Neuronal stem cell (in vitro differentiated cells): ENCODE results near the gene TRNP1.

Source experiments
- DNase-seq: peaks from one replicate; pipeline ENCODE4 v3.0.0-alpha.2; 2013; ENCODE audit warnings: low spot score
- H2AFZ ChIP-seq: one replicate; pipeline ENCODE4 v1.6.1; 2013; ENCODE audit warnings: mild to moderate bottlenecking, low read length, inconsistent platforms
- H2AK5ac ChIP-seq: 2 replicates; pipeline ENCODE4 v1.6.1; 2013; ENCODE audit warnings: low read depth, mild to moderate bottlenecking, inconsistent platforms, low read length, moderate library complexity, mixed read lengths
- H2BK120ac ChIP-seq: 2 replicates; pipeline ENCODE4 v1.6.1; 2013; ENCODE audit warnings: low read depth, mild to moderate bottlenecking, inconsistent platforms, low read length, moderate library complexity, mixed read lengths
- H2BK12ac ChIP-seq: one replicate; pipeline ENCODE4 v1.6.1; 2013; ENCODE audit warnings: low read length, inconsistent platforms
- H2BK15ac ChIP-seq: 2 replicates; pipeline ENCODE4 v1.6.1; 2013; ENCODE audit warnings: mild to moderate bottlenecking, low read length, inconsistent platforms, mixed read lengths
- H2BK5ac ChIP-seq: one replicate; pipeline ENCODE4 v1.6.1; 2013; ENCODE audit warnings: inconsistent platforms, mild to moderate bottlenecking, low read length, moderate library complexity
- H3K14ac ChIP-seq: one replicate; pipeline ENCODE4 v1.6.1; 2013; ENCODE audit warnings: low read length, inconsistent platforms
- H3K18ac ChIP-seq: 2 replicates; pipeline ENCODE4 v1.6.1; 2013; ENCODE audit warnings: low read length, inconsistent platforms
- H3K23ac ChIP-seq: 2 replicates; pipeline ENCODE4 v1.6.1; 2013; ENCODE audit warnings: low read depth, mild to moderate bottlenecking, mixed read lengths, low read length, inconsistent platforms; ENCODE audit not compliant: poor library complexity
- H3K27ac ChIP-seq: replicated peaks from 3 replicates; pipeline ENCODE4 v1.5.1; 2013; ENCODE audit warnings: low read length, inconsistent platforms
- H3K27me3 ChIP-seq, 3 experiments: 2 replicates each; pipeline ENCODE4 v1.6.1; 2013; ENCODE audit warnings: low read length in 3 of 3, mild to moderate bottlenecking in 2 of 3, inconsistent platforms in 1 of 3, low read depth in 1 of 3, mixed read lengths in 1 of 3, moderate library complexity in 1 of 3; ENCODE audit not compliant: control insufficient read depth in 3 of 3, insufficient read depth in 3 of 3
- H3K36me3 ChIP-seq, 2 donors: replicated peaks in 1 of 2; 2 replicates each; pipeline ENCODE4 v1.6.1; 2013; ENCODE audit warnings: low read length in 2 of 2; ENCODE audit not compliant: control insufficient read depth in 2 of 2, insufficient read depth in 2 of 2
- H3K4ac ChIP-seq: 2 replicates; pipeline ENCODE4 v1.6.1; 2013; ENCODE audit warnings: inconsistent platforms, mild to moderate bottlenecking, low read length, moderate library complexity
- H3K4me1 ChIP-seq, 2 donors: 1 replicate in 1 of 2; 2 replicates in 1 of 2; pipeline ENCODE4 v1.6.1; 2013; ENCODE audit warnings: low read length in 2 of 2, low read depth in 1 of 2; ENCODE audit not compliant: control insufficient read depth in 2 of 2, insufficient read depth in 1 of 2
- H3K4me2 ChIP-seq: one replicate; pipeline ENCODE4 v1.6.1; 2013; ENCODE audit warnings: mild to moderate bottlenecking, low read length, inconsistent platforms; ENCODE audit not compliant: insufficient read depth, poor library complexity, severe bottlenecking
- H3K4me3 ChIP-seq, 2 donors: 2 replicates each; pipeline ENCODE4 v1.5.1; 2013; ENCODE audit warnings: low read length in 2 of 2, mild to moderate bottlenecking in 2 of 2, inconsistent platforms in 1 of 2, moderate library complexity in 1 of 2
- H3K79me1 ChIP-seq: one replicate; pipeline ENCODE4 v1.6.1; 2013; ENCODE audit warnings: low read depth, mild to moderate bottlenecking, inconsistent platforms, low read length, moderate library complexity
- H3K9ac ChIP-seq: one replicate; pipeline ENCODE4 v1.6.1; 2013; ENCODE audit warnings: mild to moderate bottlenecking, low read depth, low read length, inconsistent platforms; ENCODE audit not compliant: poor library complexity
- H3K9me3 ChIP-seq, 2 donors: replicated peaks in 1 of 2; 2 replicates each; pipeline versions ENCODE3 to v1.6.1; 2013; ENCODE audit warnings: low read length in 2 of 2, mild to moderate bottlenecking in 2 of 2, inconsistent platforms in 1 of 2, low read depth in 1 of 2, mixed read lengths in 1 of 2, moderate library complexity in 1 of 2; ENCODE audit not compliant: control insufficient read depth in 2 of 2, insufficient read depth in 1 of 2
- H4K8ac ChIP-seq: one replicate; pipeline ENCODE4 v1.6.1; 2013; ENCODE audit warnings: low read depth, mild to moderate bottlenecking, inconsistent platforms, low read length, moderate library complexity
- H4K91ac ChIP-seq: one replicate; pipeline ENCODE4 v1.6.1; 2013; ENCODE audit warnings: low read length, low read depth, mild to moderate bottlenecking, inconsistent platforms; ENCODE audit not compliant: poor library complexity
- WGBS, 2 donors: extraction: QIAGEN DNeasy Blood & Tissue Kit; methylation state at CpG; one replicate each; pipeline ENCODE4 v1.1.7; 2013; ENCODE audit warnings: missing lambda C conversion rate in 2 of 2, mixed read lengths in 1 of 2; ENCODE audit not compliant: insufficient read length in 2 of 2, insufficient replicate concordance in 1 of 2; ENCODE audit errors: extremely low coverage in 2 of 2; 5-methylcytosine and 5-hydroxymethylcytosine counted together

TRNP1 gene

DNA sequence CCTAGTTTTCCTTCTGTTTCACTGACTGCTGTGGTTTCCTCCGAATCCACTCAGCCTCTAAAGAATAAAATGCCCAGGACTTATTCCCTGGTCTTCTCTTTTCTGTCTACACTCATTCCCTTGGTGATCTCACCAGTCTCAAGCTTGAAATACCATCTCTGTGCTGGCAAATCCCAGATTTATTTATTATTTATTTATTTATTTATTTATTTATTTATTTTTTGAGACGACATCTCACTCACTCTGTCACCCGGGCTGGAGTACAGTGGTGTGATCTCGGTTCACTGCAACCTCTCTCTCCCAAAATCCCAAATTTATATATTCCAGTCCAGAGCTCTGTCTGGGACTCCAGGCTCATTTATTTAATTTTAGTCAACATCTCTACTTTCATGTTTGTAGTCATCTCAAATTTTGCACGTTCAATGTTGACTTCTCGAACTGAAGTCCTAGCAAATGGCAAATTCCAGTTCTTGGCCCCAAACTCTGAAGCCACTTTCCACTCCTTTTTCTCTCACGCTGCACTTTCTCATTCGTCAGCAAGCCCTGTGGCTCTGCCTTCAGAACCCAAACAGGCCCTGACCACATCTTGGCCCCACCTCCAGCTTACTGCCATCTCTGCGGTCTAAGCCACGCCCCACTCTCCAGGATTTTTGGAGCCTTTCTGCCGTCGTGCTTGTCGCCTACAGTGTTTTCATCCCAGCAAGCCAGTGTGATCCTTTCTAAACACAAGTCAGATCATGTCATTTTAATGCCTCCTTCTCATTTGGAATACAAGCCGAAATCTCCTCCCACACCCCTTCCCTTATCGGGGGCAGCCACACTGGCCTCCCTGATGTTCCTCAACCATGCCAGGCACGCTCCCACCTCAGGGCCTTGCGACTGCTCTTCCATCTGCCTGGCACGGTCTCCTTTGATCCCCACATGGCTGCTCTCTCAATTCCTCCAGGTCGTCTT is 33.4 kb downstream of the TRNP1 start:
- no peaks in the 10 kb centered on the region for H3K79me1 ChIP-seq
- no peak overlapping the region for H3K27ac ChIP-seq
- no peak overlapping the region for H2AK5ac ChIP-seq
- H4K91ac ChIP-seq, result no peak overlapping the region
- H3K4me3 ChIP-seq, result no peak overlapping the region
- H2BK15ac ChIP-seq, result peak overlapping the region; percentile 34
- peak overlapping the region; percentile 73 for H3K18ac ChIP-seq
- H3K4me2 ChIP-seq, result no peak overlapping the region
- no peaks in the 10 kb centered on the region for H3K27me3 ChIP-seq
- H2BK12ac ChIP-seq, result no peak overlapping the region
- no peak overlapping the region for H3K14ac ChIP-seq
- DNase-seq, result no peak
- no peak overlapping the region for H2BK120ac ChIP-seq
- no peak overlapping the region for H3K9ac ChIP-seq
- peaks cover 10 to 13% of the 10 kb centered on the region in 2 donors for H3K4me1 ChIP-seq
- H3K23ac ChIP-seq, result no peak overlapping the region
- H4K8ac ChIP-seq, result peak overlapping the region; percentile 70
- no CpG with 5 or more reads among the region's 19 CpGs for WGBS, 2 donors
- peak overlapping the region; percentile 81 for H2AFZ ChIP-seq
- H3K36me3 ChIP-seq, result no peaks in the 10 kb centered on the region
- no peak overlapping the region for H3K4ac ChIP-seq
- no peak overlapping the region for H2BK5ac ChIP-seq
- no peaks in the 10 kb centered on the region for H3K9me3 ChIP-seq

DNA sequence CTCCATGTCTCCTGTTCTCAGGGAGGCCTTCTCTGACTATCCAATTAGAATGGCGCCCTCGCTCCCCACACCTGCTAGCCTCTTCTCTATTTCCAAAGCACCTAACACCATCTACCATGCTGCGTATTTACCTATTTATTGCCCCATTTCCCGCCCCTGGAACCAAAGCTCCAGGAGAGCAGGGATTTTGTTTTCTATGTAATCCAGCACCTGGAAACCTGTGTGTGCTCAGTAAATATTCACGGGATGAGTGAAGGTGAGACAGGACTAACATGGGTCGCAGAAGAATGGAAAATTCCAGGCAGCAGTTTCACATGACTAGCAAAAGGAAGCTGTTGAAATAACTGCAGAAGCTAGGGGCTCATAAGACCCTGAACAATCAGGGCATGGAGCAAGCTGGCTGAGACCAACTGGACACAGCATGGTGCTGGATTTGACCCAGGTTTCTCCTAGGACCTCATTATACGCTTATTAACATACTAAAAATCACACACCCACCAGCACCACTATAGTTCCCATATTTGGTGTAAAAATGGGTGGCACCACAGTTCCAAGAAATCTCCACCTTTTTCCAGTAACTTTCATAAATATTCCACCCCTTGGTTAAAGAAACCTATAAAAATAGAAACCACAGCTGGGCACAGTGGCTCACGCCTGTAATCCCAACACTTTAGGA is 34.2 kb downstream of the TRNP1 start:
- no peak overlapping the region for H2BK5ac ChIP-seq
- H2BK12ac ChIP-seq, result no peak overlapping the region
- no peak overlapping the region for H3K27ac ChIP-seq
- H3K4me3 ChIP-seq, result no peak overlapping the region
- H3K23ac ChIP-seq, result no peak overlapping the region
- no peak overlapping the region for H2BK120ac ChIP-seq
- H3K4ac ChIP-seq, result no peak overlapping the region
- H4K8ac ChIP-seq, result no peak overlapping the region
- no peak overlapping the region for H2AK5ac ChIP-seq
- H3K79me1 ChIP-seq, result no peaks in the 10 kb centered on the region
- peak overlapping the region; percentile 34 for H2BK15ac ChIP-seq
- no peaks in the 10 kb centered on the region for H3K36me3 ChIP-seq
- no peak overlapping the region for H4K91ac ChIP-seq
- WGBS, 2 donors, result no CpG with 5 or more reads among the region's 8 CpGs
- H3K9me3 ChIP-seq, result no peaks in the 10 kb centered on the region
- H3K4me2 ChIP-seq, result no peak overlapping the region
- peaks cover 10 to 13% of the 10 kb centered on the region in 2 donors for H3K4me1 ChIP-seq
- peak overlapping the region; percentile 73 for H3K18ac ChIP-seq
- peak overlapping the region; percentile 81 for H2AFZ ChIP-seq
- no peak overlapping the region for H3K14ac ChIP-seq
- no peak overlapping the region for H3K9ac ChIP-seq
- H3K27me3 ChIP-seq, result no peaks in the 10 kb centered on the region
- DNase-seq, result no peak

DNA sequence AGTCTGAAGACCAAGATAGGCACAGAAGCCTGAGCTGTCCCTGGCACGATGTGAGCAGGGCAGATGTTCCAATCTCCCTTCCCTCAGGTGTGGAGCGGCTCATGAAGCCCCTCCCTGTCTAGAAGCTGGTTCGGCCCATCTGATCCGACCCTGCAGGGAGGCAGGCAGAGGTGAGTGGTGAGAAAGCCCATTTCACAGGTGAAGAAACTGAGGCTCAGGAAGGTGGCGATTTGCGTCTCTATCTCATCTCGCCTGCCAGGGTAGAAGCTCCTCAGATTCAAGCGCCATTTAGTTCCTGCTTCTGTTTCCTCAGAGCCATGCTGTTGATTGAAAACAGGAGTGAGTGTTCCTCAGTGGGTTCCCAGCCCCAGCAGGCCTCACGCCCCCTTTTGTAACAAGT is 36.0 kb downstream of the TRNP1 start:
- no peak for DNase-seq
- H4K91ac ChIP-seq, result peak overlapping the region; percentile 66
- peaks cover 10 to 13% of the 10 kb centered on the region in 2 donors for H3K4me1 ChIP-seq
- no peak overlapping the region for H2AFZ ChIP-seq
- no peak overlapping the region for H3K4ac ChIP-seq
- no peak overlapping the region for H3K18ac ChIP-seq
- H3K9ac ChIP-seq, result no peak overlapping the region
- H3K36me3 ChIP-seq, result no peaks in the 10 kb centered on the region
- H2AK5ac ChIP-seq, result peak overlapping the region; percentile 51
- H3K27me3 ChIP-seq, result no peaks in the 10 kb centered on the region
- no peak overlapping the region for H3K23ac ChIP-seq
- no peak overlapping the region for H2BK12ac ChIP-seq
- H3K79me1 ChIP-seq, result no peaks in the 10 kb centered on the region
- no peak overlapping the region for H3K4me3 ChIP-seq
- H2BK5ac ChIP-seq, result no peak overlapping the region
- WGBS, 2 donors, result no CpG with 5 or more reads among the region's 9 CpGs
- H4K8ac ChIP-seq, result no peak overlapping the region
- H3K14ac ChIP-seq, result no peak overlapping the region
- H2BK120ac ChIP-seq, result peak overlapping the region; percentile 42
- H3K27ac ChIP-seq, result no peak overlapping the region
- no peak overlapping the region for H3K4me2 ChIP-seq
- H2BK15ac ChIP-seq, result peak overlapping the region; percentile 45
- H3K9me3 ChIP-seq, result no peaks in the 10 kb centered on the region
